ENCODE results near the gene AKNAD1.

DNA sequence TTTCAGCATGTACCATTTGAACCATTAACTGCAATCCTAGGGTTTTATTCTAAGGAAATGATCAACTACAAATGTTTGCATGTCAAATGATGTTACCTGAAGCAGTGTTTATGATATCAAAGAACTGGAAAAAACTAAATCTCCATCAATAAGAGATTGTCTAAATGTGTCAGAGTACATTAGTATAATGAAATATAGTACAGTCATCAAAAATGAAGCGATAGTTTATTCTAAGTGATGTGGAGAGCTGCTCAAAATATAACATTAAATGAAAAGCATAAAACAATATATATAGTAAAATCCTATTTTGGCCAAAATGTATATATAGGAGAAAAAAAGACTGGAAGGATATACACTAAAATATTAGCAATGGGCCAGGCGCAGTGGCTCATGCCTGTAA, 24.0 kb downstream of the AKNAD1 start:
- TF ChIP-seq, protein P1, sequence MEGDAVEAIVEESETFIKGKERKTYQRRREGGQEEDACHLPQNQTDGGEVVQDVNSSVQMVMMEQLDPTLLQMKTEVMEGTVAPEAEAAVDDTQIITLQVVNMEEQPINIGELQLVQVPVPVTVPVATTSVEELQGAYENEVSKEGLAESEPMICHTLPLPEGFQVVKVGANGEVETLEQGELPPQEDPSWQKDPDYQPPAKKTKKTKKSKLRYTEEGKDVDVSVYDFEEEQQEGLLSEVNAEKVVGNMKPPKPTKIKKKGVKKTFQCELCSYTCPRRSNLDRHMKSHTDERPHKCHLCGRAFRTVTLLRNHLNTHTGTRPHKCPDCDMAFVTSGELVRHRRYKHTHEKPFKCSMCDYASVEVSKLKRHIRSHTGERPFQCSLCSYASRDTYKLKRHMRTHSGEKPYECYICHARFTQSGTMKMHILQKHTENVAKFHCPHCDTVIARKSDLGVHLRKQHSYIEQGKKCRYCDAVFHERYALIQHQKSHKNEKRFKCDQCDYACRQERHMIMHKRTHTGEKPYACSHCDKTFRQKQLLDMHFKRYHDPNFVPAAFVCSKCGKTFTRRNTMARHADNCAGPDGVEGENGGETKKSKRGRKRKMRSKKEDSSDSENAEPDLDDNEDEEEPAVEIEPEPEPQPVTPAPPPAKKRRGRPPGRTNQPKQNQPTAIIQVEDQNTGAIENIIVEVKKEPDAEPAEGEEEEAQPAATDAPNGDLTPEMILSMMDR (IDR thresholded peaks at IDR 0.05) = no peak
- no peak for TF ChIP-seq POLR2AphosphoS5 (IDR thresholded peaks at IDR 0.05)

Data from suprapubic skin (tissue), 3 donors.